Measurements from ENCODE around the gene CYP1A2.

CYP1A2 gene

GRCh38 chr15:74748322-74748946 lies at the start of gene CYP1A2:
Gene CYP1A2 (plus strand): TSS chr15:74748845. CDS start chr15:74749739, 894 bp downstream.
- ChIA-PET CTCF (interaction anchor here (1.0 to 1.5 kb wide), 2 partner anchors 22 to 41 kb away, joined by 4 read pairs; no protein-coding TSS in a partner anchor), POLR2A (no interaction called here)
- DNase-seq (ENCODE audit: extremely low spot score) = no peak
- TF ChIP-seq CTCF (IDR thresholded peaks at IDR 0.05; ENCODE audit: control extremely low read depth, extremely low read depth, low read depth, missing control alignments) = no peak

GRCh38 chr15:74709011-74709410 lies 39.6 kb upstream of the CYP1A2 start:
- TF ChIP-seq CTCF (IDR thresholded peaks at IDR 0.05; ENCODE audit: control extremely low read depth, extremely low read depth, low read depth, missing control alignments) = no peak
- POLR2A ChIA-PET = no interaction called here
- CTCF ChIA-PET = interaction anchor here (1.0 kb wide), 1 partner anchor 74 kb away, joined by 3 read pairs; no protein-coding TSS in a partner anchor
- DNase-seq (ENCODE audit: extremely low spot score) = no peak

GRCh38 chr15:74709892-74710291 lies 38.8 kb upstream of the CYP1A2 start:
- no peak for TF ChIP-seq CTCF (IDR thresholded peaks at IDR 0.05; ENCODE audit: control extremely low read depth, extremely low read depth, low read depth, missing control alignments)
- ChIA-PET CTCF (no interaction called here), POLR2A (no interaction called here)
- DNase-seq (ENCODE audit: extremely low spot score) = no peak

GRCh38 chr15:74710319-74711094 lies 38.1 kb upstream of the CYP1A2 start:
- DNase-seq (ENCODE audit: extremely low spot score) = no peak
- TF ChIP-seq CTCF (IDR thresholded peaks at IDR 0.05; ENCODE audit: control extremely low read depth, extremely low read depth, low read depth, missing control alignments) = no peak
- ChIA-PET CTCF (no interaction called here), POLR2A (no interaction called here)

- DNase-seq (ENCODE audit: extremely low spot score) = no peak
- ChIA-PET CTCF (no interaction called here), POLR2A (no interaction called here)
- no peak for TF ChIP-seq CTCF (IDR thresholded peaks at IDR 0.05; ENCODE audit: control extremely low read depth, extremely low read depth, low read depth, missing control alignments)
These were observed 36.3 kb upstream of the CYP1A2 start for GRCh38 chr15:74712311-74712710.

- ChIA-PET POLR2A (no interaction called here), CTCF (interaction anchor here (2.7 kb wide), 1 partner anchor 52 kb away, joined by 7 read pairs; no protein-coding TSS in a partner anchor)
- TF ChIP-seq CTCF (IDR thresholded peaks at IDR 0.05; ENCODE audit: control extremely low read depth, extremely low read depth, low read depth, missing control alignments) = no peak
- no peak for DNase-seq (ENCODE audit: extremely low spot score)
These were observed 32.0 kb upstream of the CYP1A2 start for GRCh38 chr15:74716651-74717050.

Measured in GM10248 (cell line).